ENCODE results near the gene ZDHHC11B.
A peak's percentile ranks its signal among the peaks of the same experiment; 100 is the strongest.

The ZDHHC11B gene

GRCh38 chr5:671459-672328 is 112.8 kb downstream of the ZDHHC11B start:
- peak; percentile 79 for DNase-seq

- peak; percentile 20 for DNase-seq
Measured at GRCh38 chr5:670396-671270, 113.9 kb downstream of the ZDHHC11B start.

- no peak for DNase-seq
Measured at GRCh38 chr5:669842-670395, 114.6 kb downstream of the ZDHHC11B start.

- no peak for DNase-seq
Measured at GRCh38 chr5:669111-669841, 115.3 kb downstream of the ZDHHC11B start.

GRCh38 chr5:668283-668995 is 116.1 kb downstream of the ZDHHC11B start:
- DNase-seq: no peak

GRCh38 chr5:666816-667498 is 117.6 kb downstream of the ZDHHC11B start:
- no peak for DNase-seq

GRCh38 chr5:665956-666711 is 118.4 kb downstream of the ZDHHC11B start:
- no peak for DNase-seq

- DNase-seq: no peak
Measured at GRCh38 chr5:665541-665955, 119.0 kb downstream of the ZDHHC11B start.

- DNase-seq: no peak
Measured at GRCh38 chr5:664994-665360, 119.6 kb downstream of the ZDHHC11B start.

- no peak for DNase-seq
Measured at GRCh38 chr5:664343-664993, 120.1 kb downstream of the ZDHHC11B start.

- DNase-seq: no peak
Measured at GRCh38 chr5:663436-664342, 120.8 kb downstream of the ZDHHC11B start.

GRCh38 chr5:662751-663435 is 121.6 kb downstream of the ZDHHC11B start:
- DNase-seq: no peak

- no peak for DNase-seq
Measured at GRCh38 chr5:661891-662750, 122.4 kb downstream of the ZDHHC11B start.

GRCh38 chr5:660491-661030 is 124.0 kb downstream of the ZDHHC11B start:
- no peak for DNase-seq
